Activated T-cell treated with anti-CD3 and anti-CD28 coated beads for 4 hours (primary cell): ENCODE measurements around the gene RAC2.
"Not testable (repeated sequence)": the region's sequence is repeated elsewhere in the genome, so short reads cannot be mapped to it uniquely, and the experiment has no call there.

Experiments used
- DNase-seq: peaks from one replicate; pipeline ENCODE4 v3.0.0-alpha.2; 2020

RAC2 gene

GRCh38 chr22:37201443-37201820, 42.6 kb downstream of the RAC2 start:
- not testable (repeated sequence) for DNase-seq

- DNase-seq, result no peak
Measured at GRCh38 chr22:37199760-37200108, 44.3 kb downstream of the RAC2 start.

- peak; percentile 97 for DNase-seq
Measured at GRCh38 chr22:37199103-37199759, 44.8 kb downstream of the RAC2 start.

- peak; percentile 93 for DNase-seq
Measured at GRCh38 chr22:37198258-37199102, 45.6 kb downstream of the RAC2 start.

GRCh38 chr22:37197451-37198257, 46.4 kb downstream of the RAC2 start:
- DNase-seq, result no peak

- no peak for DNase-seq
Measured at GRCh38 chr22:37196539-37197450, 47.3 kb downstream of the RAC2 start.

- DNase-seq, result no peak
Measured at GRCh38 chr22:37195921-37196320, 48.1 kb downstream of the RAC2 start.

GRCh38 chr22:37194750-37195149, 49.3 kb downstream of the RAC2 start:
- DNase-seq, result no peak

GRCh38 chr22:37193629-37194191, 50.4 kb downstream of the RAC2 start:
- no peak for DNase-seq

- DNase-seq, result no peak
Measured at GRCh38 chr22:37192741-37193140, 51.3 kb downstream of the RAC2 start.

GRCh38 chr22:37192204-37192603, 51.9 kb downstream of the RAC2 start:
- no peak for DNase-seq

- no peak for DNase-seq
Measured at GRCh38 chr22:37190262-37190780, 53.7 kb downstream of the RAC2 start.

- DNase-seq, result no peak
Measured at GRCh38 chr22:37188901-37189466, 55.1 kb downstream of the RAC2 start.

- no peak for DNase-seq
Measured at GRCh38 chr22:37187891-37188761, 55.9 kb downstream of the RAC2 start, which contains the start of gene C1QTNF6. TSS of gene C1QTNF6 (minus strand) at chr22:37188247. CDS start at chr22:37188213, 34 bp downstream.

- DNase-seq, result no peak
Measured at GRCh38 chr22:37187552-37187890, 56.5 kb downstream of the RAC2 start.

GRCh38 chr22:37186997-37187522, 57.0 kb downstream of the RAC2 start:
- DNase-seq, result no peak

GRCh38 chr22:37186228-37186996, 57.7 kb downstream of the RAC2 start:
- DNase-seq, result peak; percentile 37

GRCh38 chr22:37185646-37186227, 58.3 kb downstream of the RAC2 start:
- no peak for DNase-seq
